ENCODE results near the gene NUDT16.
A peak's percentile ranks its signal among the peaks of the same experiment; 100 is the strongest.
"Not testable (repeated sequence)": the region's sequence is repeated elsewhere in the genome, so short reads cannot be mapped to it uniquely, and the experiment has no call there.

The NUDT16 gene

GRCh38 chr3:131381445-131382291, at the start of gene NUDT16:
NUDT16 (plus strand) TSS chr3:131381774; CDS start chr3:131381805, 31 bp downstream.
- DNase-seq (ENCODE audit: low read depth, low spot score), result peak; percentile 100

GRCh38 chr3:131338948-131339640, 42.5 kb upstream of the NUDT16 start:
- DNase-seq (ENCODE audit: low read depth, low spot score), result no peak

- no peak for DNase-seq (ENCODE audit: low read depth, low spot score)
Observed at GRCh38 chr3:131341761-131342160, 39.8 kb upstream of the NUDT16 start.

GRCh38 chr3:131348911-131349310, 32.7 kb upstream of the NUDT16 start:
- DNase-seq (ENCODE audit: low read depth, low spot score), result no peak

GRCh38 chr3:131349454-131349853, 32.1 kb upstream of the NUDT16 start:
- no peak for DNase-seq (ENCODE audit: low read depth, low spot score)

- DNase-seq (ENCODE audit: low read depth, low spot score), result peak; percentile 9
Observed at GRCh38 chr3:131349946-131350347, 31.6 kb upstream of the NUDT16 start.

- DNase-seq (ENCODE audit: low read depth, low spot score), result no peak
Observed at GRCh38 chr3:131350506-131350905, 31.1 kb upstream of the NUDT16 start.

GRCh38 chr3:131353016-131353877, 28.3 kb upstream of the NUDT16 start:
- DNase-seq (ENCODE audit: low read depth, low spot score), result no peak

GRCh38 chr3:131353986-131354385, 27.6 kb upstream of the NUDT16 start:
- DNase-seq (ENCODE audit: low read depth, low spot score), result no peak

- no peak for DNase-seq (ENCODE audit: low read depth, low spot score)
Observed at GRCh38 chr3:131356006-131356595, 25.5 kb upstream of the NUDT16 start.

- DNase-seq (ENCODE audit: low read depth, low spot score), result no peak
Observed at GRCh38 chr3:131357275-131357674, 24.3 kb upstream of the NUDT16 start.

GRCh38 chr3:131360191-131360755, 21.3 kb upstream of the NUDT16 start:
- DNase-seq (ENCODE audit: low read depth, low spot score), result no peak

GRCh38 chr3:131361066-131361463, 20.5 kb upstream of the NUDT16 start:
- not testable (repeated sequence) for DNase-seq (ENCODE audit: low read depth, low spot score)

- peak; percentile 98 for DNase-seq (ENCODE audit: low read depth, low spot score)
Observed at GRCh38 chr3:131361464-131362421, 19.8 kb upstream of the NUDT16 start.

- DNase-seq (ENCODE audit: low read depth, low spot score), result no peak
Observed at GRCh38 chr3:131363275-131363674, 18.3 kb upstream of the NUDT16 start.

- no peak for DNase-seq (ENCODE audit: low read depth, low spot score)
Observed at GRCh38 chr3:131370935-131371687, 10.5 kb upstream of the NUDT16 start.

GRCh38 chr3:131371688-131372066, 9.9 kb upstream of the NUDT16 start:
- DNase-seq (ENCODE audit: low read depth, low spot score), result no peak

GRCh38 chr3:131374741-131375140, 6.8 kb upstream of the NUDT16 start:
- no peak for DNase-seq (ENCODE audit: low read depth, low spot score)

- not testable (repeated sequence) for DNase-seq (ENCODE audit: low read depth, low spot score)
Observed at GRCh38 chr3:131380821-131381444, 641 bp upstream of the NUDT16 start.

Data from ELF-1 (cell line).